Measurements from ENCODE around the gene OR4D2.
A peak's percentile ranks its signal among the peaks of the same experiment; 100 is the strongest.

Gene OR4D2

GRCh38 chr17:58153046-58153445 lies 13.7 kb upstream of the OR4D2 start:
- TF ChIP-seq CTCF (IDR thresholded peaks at IDR 0.05; ENCODE audit: insufficient read depth, low read depth, low read length, missing control alignments): no peak
- no peak overlapping the region for H3K4me3 ChIP-seq (ENCODE audit: low read length)
- DNase-seq (ENCODE audit: low read depth): no peak

- no peak for DNase-seq (ENCODE audit: low read depth)
- no peak overlapping the region for H3K4me3 ChIP-seq (ENCODE audit: low read length)
- TF ChIP-seq CTCF (IDR thresholded peaks at IDR 0.05; ENCODE audit: insufficient read depth, low read depth, low read length, missing control alignments): no peak
Observed at GRCh38 chr17:58153671-58154070, 13.1 kb upstream of the OR4D2 start.

- peak; percentile 17 for DNase-seq (ENCODE audit: low read depth)
- no peak overlapping the region for H3K4me3 ChIP-seq (ENCODE audit: low read length)
- no peak for TF ChIP-seq CTCF (IDR thresholded peaks at IDR 0.05; ENCODE audit: insufficient read depth, low read depth, low read length, missing control alignments)
Observed at GRCh38 chr17:58156839-58157803, 9.7 kb upstream of the OR4D2 start.

- no peak for DNase-seq (ENCODE audit: low read depth)
- no peak for TF ChIP-seq CTCF (IDR thresholded peaks at IDR 0.05; ENCODE audit: insufficient read depth, low read depth, low read length, missing control alignments)
Observed at GRCh38 chr17:58158181-58158580, 8.6 kb upstream of the OR4D2 start.

GRCh38 chr17:58161566-58161965 lies 5.2 kb upstream of the OR4D2 start:
- DNase-seq (ENCODE audit: low read depth): no peak
- TF ChIP-seq CTCF (IDR thresholded peaks at IDR 0.05; ENCODE audit: insufficient read depth, low read depth, low read length, missing control alignments): no peak
- H3K4me3 ChIP-seq (ENCODE audit: low read length): no peak overlapping the region

More at GRCh38 chr17:58158181-58158580, 8.6 kb upstream of the OR4D2 start:
- no peak overlapping the region for H3K4me3 ChIP-seq (ENCODE audit: low read length)

GRCh38 chr17:58165981-58166380 lies 801 bp upstream of the OR4D2 start:
- no peak overlapping the region for H3K4me3 ChIP-seq (ENCODE audit: low read length)
- TF ChIP-seq CTCF (IDR thresholded peaks at IDR 0.05; ENCODE audit: insufficient read depth, low read depth, low read length, missing control alignments): no peak
- DNase-seq (ENCODE audit: low read depth): no peak

Data from epithelial cell of esophagus (primary cell).